Measurements from ENCODE around the gene OR52E4.

OR52E4 gene

DNA sequence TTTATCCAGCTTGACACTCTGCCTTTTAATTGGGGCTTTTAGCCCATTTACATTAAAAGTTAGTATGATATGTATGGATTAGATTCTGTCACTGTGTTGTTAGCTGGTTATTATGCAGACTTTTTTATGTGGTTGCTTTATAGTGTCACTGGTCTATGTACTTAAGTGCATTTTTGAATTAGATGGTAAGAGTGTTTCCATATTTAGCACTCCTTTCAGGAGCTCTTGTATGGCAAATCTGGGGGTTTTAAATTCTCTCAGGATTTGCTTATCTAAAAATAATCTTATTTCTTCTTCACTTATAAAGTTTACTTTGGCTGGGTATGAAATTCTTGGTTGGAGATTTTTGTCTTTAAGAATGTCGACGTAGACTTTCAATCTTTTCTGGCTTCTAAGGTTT is 42.7 kb upstream of the OR52E4 start:
- TF ChIP-seq OSR1 (CRISPR knock-in tag; IDR thresholded peaks at IDR 0.05) (no peak), ESRRG (CRISPR knock-in tag; IDR thresholded peaks at IDR 0.05) (no peak), TCF4 (CRISPR knock-in tag; IDR thresholded peaks at IDR 0.05; ENCODE audit: borderline replicate concordance) (no peak), ZFP30 (CRISPR knock-in tag; IDR thresholded peaks at IDR 0.05) (no peak)
- TF ChIP-seq, protein P1, sequence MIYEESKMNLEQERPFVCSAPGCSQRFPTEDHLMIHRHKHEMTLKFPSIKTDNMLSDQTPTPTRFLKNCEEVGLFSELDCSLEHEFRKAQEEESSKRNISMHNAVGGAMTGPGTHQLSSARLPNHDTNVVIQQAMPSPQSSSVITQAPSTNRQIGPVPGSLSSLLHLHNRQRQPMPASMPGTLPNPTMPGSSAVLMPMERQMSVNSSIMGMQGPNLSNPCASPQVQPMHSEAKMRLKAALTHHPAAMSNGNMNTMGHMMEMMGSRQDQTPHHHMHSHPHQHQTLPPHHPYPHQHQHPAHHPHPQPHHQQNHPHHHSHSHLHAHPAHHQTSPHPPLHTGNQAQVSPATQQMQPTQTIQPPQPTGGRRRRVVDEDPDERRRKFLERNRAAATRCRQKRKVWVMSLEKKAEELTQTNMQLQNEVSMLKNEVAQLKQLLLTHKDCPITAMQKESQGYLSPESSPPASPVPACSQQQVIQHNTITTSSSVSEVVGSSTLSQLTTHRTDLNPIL (CRISPR knock-in tag; IDR thresholded peaks at IDR 0.05; ENCODE audit: low read depth) = no peak
- ATAC-seq = no peak

GRCh38 chr11:5841797-5842196 is 38.6 kb upstream of the OR52E4 start, which contains the start of gene OR52E6:
Gene OR52E6, minus strand, starts transcription at chr11:5841897. Its CDS starts 0 bp downstream, at chr11:5841897.
- TF ChIP-seq CSDC2 (CRISPR knock-in tag; IDR thresholded peaks at IDR 0.05) (no peak), ZNF565 (CRISPR knock-in tag; conservative IDR thresholded peaks at IDR 0.05; ENCODE audit: low read depth) (no peak), GLIS3 (CRISPR knock-in tag; IDR thresholded peaks at IDR 0.05) (no peak), ZNF70 (CRISPR knock-in tag; IDR thresholded peaks at IDR 0.05) (no peak), ZNF8 (CRISPR knock-in tag; IDR thresholded peaks at IDR 0.05) (no peak), ZC3H10 (CRISPR knock-in tag; IDR thresholded peaks at IDR 0.05) (no peak), PATZ1 (CRISPR knock-in tag; IDR thresholded peaks at IDR 0.05; ENCODE audit: borderline replicate concordance) (no peak)
- TF ChIP-seq, protein P1 (CRISPR knock-in tag; IDR thresholded peaks at IDR 0.05; ENCODE audit: low read depth) = no peak
- no peak for ATAC-seq

DNA sequence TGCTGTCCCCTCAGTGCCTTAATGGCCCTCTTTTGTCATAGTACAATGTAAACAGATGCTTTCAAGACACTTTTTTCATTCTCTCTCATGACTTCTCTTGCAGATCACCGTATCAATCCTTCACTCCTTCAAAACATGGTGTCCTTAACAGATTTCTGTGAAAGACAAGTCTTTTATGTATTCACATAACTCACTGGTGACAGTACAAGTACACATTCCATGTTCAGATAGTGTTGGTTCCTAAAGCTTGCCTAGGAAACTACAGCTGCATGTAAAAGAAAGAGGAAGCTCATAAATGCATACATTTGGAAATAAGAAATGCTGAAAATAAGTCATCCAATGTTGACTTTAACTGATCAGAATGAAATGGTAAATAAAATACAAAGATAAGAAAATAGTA is 33.7 kb upstream of the OR52E4 start:
- TF ChIP-seq ZC3H10 (CRISPR knock-in tag; IDR thresholded peaks at IDR 0.05) (no peak), ZFP30 (CRISPR knock-in tag; IDR thresholded peaks at IDR 0.05) (no peak), SNAI2 (CRISPR knock-in tag; IDR thresholded peaks at IDR 0.05) (no peak), ZNF565 (CRISPR knock-in tag; conservative IDR thresholded peaks at IDR 0.05; ENCODE audit: low read depth) (no peak), ZNF8 (CRISPR knock-in tag; IDR thresholded peaks at IDR 0.05) (no peak), RARB (CRISPR knock-in tag; IDR thresholded peaks at IDR 0.05) (no peak), GLIS3 (CRISPR knock-in tag; IDR thresholded peaks at IDR 0.05) (no peak), ZNF70 (CRISPR knock-in tag; IDR thresholded peaks at IDR 0.05) (no peak), PATZ1 (CRISPR knock-in tag; IDR thresholded peaks at IDR 0.05; ENCODE audit: borderline replicate concordance) (no peak), TCF4 (CRISPR knock-in tag; IDR thresholded peaks at IDR 0.05; ENCODE audit: borderline replicate concordance) (no peak), ISL1 (CRISPR knock-in tag; IDR thresholded peaks at IDR 0.05) (no peak), BACH2 (CRISPR knock-in tag; IDR thresholded peaks at IDR 0.05; ENCODE audit: borderline replicate concordance) (no peak), ZFP3 (CRISPR knock-in tag; IDR thresholded peaks at IDR 0.05) (no peak), OSR1 (CRISPR knock-in tag; IDR thresholded peaks at IDR 0.05) (no peak), ARNTL (CRISPR knock-in tag; IDR thresholded peaks at IDR 0.05; ENCODE audit: borderline replicate concordance, low read depth) (no peak)
- TF ChIP-seq, protein P2, sequence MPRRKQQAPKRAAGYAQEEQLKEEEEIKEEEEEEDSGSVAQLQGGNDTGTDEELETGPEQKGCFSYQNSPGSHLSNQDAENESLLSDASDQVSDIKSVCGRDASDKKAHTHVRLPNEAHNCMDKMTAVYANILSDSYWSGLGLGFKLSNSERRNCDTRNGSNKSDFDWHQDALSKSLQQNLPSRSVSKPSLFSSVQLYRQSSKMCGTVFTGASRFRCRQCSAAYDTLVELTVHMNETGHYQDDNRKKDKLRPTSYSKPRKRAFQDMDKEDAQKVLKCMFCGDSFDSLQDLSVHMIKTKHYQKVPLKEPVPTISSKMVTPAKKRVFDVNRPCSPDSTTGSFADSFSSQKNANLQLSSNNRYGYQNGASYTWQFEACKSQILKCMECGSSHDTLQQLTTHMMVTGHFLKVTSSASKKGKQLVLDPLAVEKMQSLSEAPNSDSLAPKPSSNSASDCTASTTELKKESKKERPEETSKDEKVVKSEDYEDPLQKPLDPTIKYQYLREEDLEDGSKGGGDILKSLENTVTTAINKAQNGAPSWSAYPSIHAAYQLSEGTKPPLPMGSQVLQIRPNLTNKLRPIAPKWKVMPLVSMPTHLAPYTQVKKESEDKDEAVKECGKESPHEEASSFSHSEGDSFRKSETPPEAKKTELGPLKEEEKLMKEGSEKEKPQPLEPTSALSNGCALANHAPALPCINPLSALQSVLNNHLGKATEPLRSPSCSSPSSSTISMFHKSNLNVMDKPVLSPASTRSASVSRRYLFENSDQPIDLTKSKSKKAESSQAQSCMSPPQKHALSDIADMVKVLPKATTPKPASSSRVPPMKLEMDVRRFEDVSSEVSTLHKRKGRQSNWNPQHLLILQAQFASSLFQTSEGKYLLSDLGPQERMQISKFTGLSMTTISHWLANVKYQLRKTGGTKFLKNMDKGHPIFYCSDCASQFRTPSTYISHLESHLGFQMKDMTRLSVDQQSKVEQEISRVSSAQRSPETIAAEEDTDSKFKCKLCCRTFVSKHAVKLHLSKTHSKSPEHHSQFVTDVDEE (CRISPR knock-in tag; IDR thresholded peaks at IDR 0.05) = no peak

GRCh38 chr11:5847711-5848110 is 32.7 kb upstream of the OR52E4 start:
- TF ChIP-seq, protein P2 (CRISPR knock-in tag; IDR thresholded peaks at IDR 0.05) = no peak
- TF ChIP-seq ZFP3 (CRISPR knock-in tag; IDR thresholded peaks at IDR 0.05) = no peak
- TF ChIP-seq ESRRG (CRISPR knock-in tag; IDR thresholded peaks at IDR 0.05) = no peak
- TF ChIP-seq RARB (CRISPR knock-in tag; IDR thresholded peaks at IDR 0.05) = no peak
- TF ChIP-seq PATZ1 (CRISPR knock-in tag; IDR thresholded peaks at IDR 0.05; ENCODE audit: borderline replicate concordance) = no peak
- TF ChIP-seq OSR1 (CRISPR knock-in tag; IDR thresholded peaks at IDR 0.05) = no peak
- no peak for ATAC-seq

More for the DNA sequence above, 33.7 kb upstream of the OR52E4 start:
- no peak for ATAC-seq

All from SK-N-SH treated with all-trans-retinoic acid at 6 μM for 48 hours (cell line).